Breast epithelium (tissue), 4 donors: ENCODE results near the gene ANKMY2. TPM values are rescaled to one million over a fixed set of nuclear protein-coding genes. Genes with fewer than 3 reads are reported as not detected.

Source experiments
- DNase-seq, 2 donors: peaks; one replicate each; pipeline ENCODE4 v3.0.0-alpha.2; 2019; ENCODE audit warnings: low spot score in 2 of 2
- H3K27ac ChIP-seq, 2 donors: fragments of 200-600 bp; sonication (generic) in 1 of 2; one replicate each; pipeline ENCODE4 v1.5.1; 2016 to 2019; ENCODE audit warnings: mild to moderate bottlenecking in 1 of 2
- H3K27me3 ChIP-seq, 2 donors: fragments of 200-600 bp; sonication (generic) in 1 of 2; one replicate each; pipeline versions ENCODE4 v1.5.1 to v1.6.0; 2017 to 2019; ENCODE audit warnings: control low read depth in 1 of 2, mild to moderate bottlenecking in 1 of 2
- H3K36me3 ChIP-seq: fragments of 200-600 bp; one replicate; pipeline ENCODE4 v1.5.1; 2019
- H3K4me1 ChIP-seq, 2 donors: fragments of 200-600 bp; sonication (generic); one replicate each; pipeline ENCODE4 v1.5.1; 2016 to 2019; ENCODE audit warnings: control low read depth in 1 of 2
- H3K4me3 ChIP-seq, 3 donors: fragments of 200-600 bp; sonication (generic); 1 replicate in 2 of 3; 2 replicates in 1 of 3; pipeline ENCODE4 v1.5.1; 2016 to 2019; ENCODE audit warnings: mild to moderate bottlenecking in 3 of 3, moderate library complexity in 2 of 3
- H3K9me3 ChIP-seq, 2 donors: fragments of 200-600 bp; sonication (generic) in 1 of 2; one replicate each; pipeline ENCODE4 v1.5.1; 2016 to 2019; ENCODE audit warnings: control low read depth in 1 of 2
- CTCF ChIP-seq, 3 donors: fragments of 450-650 bp; IDR thresholded peaks; one replicate each; pipeline ENCODE4 v1.5.1; 2016 to 2017; ENCODE audit warnings: antibody characterized with exemption in 3 of 3, mild to moderate bottlenecking in 3 of 3, moderate library complexity in 3 of 3
- POLR2A ChIP-seq: fragments of 450-650 bp; IDR thresholded peaks from one replicate; pipeline ENCODE4 v1.6.1; 2016; ENCODE audit warnings: antibody characterized with exemption, mild to moderate bottlenecking, moderate library complexity
- POLR2AphosphoS5 ChIP-seq, 3 donors: sonication (generic); formaldehyde crosslinking; IDR thresholded peaks; one replicate each; pipeline ENCODE4 v1.6.1; 2017; ENCODE audit warnings: antibody characterized with exemption in 3 of 3
- intact Hi-C: fragments of 100-400 bp; cut with DNase I; formaldehyde crosslinking; loops from one replicate; pipeline ENCODE4 v1.15.1; 2023; ENCODE audit warnings: low total_unique reads
- total RNA-seq, 3 donors: library from RNA; depleted of rRNA; stranded (reverse); fragments of >200 nt; gene quantifications; one replicate each; pipeline ENCODE4 v1.1.0, GENCODE V29; 2016

ANKMY2 gene
- total RNA-seq, 3 donors from 2014 or later: 14.9 to 24.4 (median 18.4) TPM

GRCh38 chr7:16656141-16656540, 10.6 kb upstream of the ANKMY2 start:
- peaks cover 0 to 6% of the 10 kb centered on the region in 2 donors for H3K4me1 ChIP-seq
- no peaks in the 10 kb centered on the region for H3K36me3 ChIP-seq
- no peaks in the 10 kb centered on the region for H3K9me3 ChIP-seq
- TF ChIP-seq POLR2AphosphoS5 (IDR thresholded peaks at IDR 0.05) (no peak), CTCF (IDR thresholded peaks at IDR 0.05) (no peak), POLR2A (no peak)
- H3K27ac ChIP-seq: no peak overlapping the region
- intact Hi-C loops: no loop called here
- H3K27me3 ChIP-seq: no peaks in the 10 kb centered on the region
- DNase-seq: no peak
- no peak overlapping the region for H3K4me3 ChIP-seq

GRCh38 chr7:16655394-16655793, 9.8 kb upstream of the ANKMY2 start:
- no peak for DNase-seq
- Histone ChIP-seq H3K27ac (no peak overlapping the region), H3K4me3 (no peak overlapping the region), H3K4me1 (peaks cover 0 to 6% of the 10 kb centered on the region in 2 donors), H3K9me3 (no peaks in the 10 kb centered on the region), H3K36me3 (no peaks in the 10 kb centered on the region), H3K27me3 (no peaks in the 10 kb centered on the region)
- TF ChIP-seq POLR2A: no peak
- no peak for TF ChIP-seq CTCF (IDR thresholded peaks at IDR 0.05)
- no peak for TF ChIP-seq POLR2AphosphoS5 (IDR thresholded peaks at IDR 0.05)
- intact Hi-C loops: no loop called here

- H3K9me3 ChIP-seq: no peaks in the 10 kb centered on the region
- no peaks in the 10 kb centered on the region for H3K27me3 ChIP-seq
- H3K36me3 ChIP-seq: no peaks in the 10 kb centered on the region
- intact Hi-C loops: no loop called here
- DNase-seq: peak in 1 of 2 donors; percentile 63
- peak overlapping the region in 1 of 2 donors; percentile 54 for H3K27ac ChIP-seq
- TF ChIP-seq CTCF (IDR thresholded peaks at IDR 0.05) (no peak), POLR2A (no peak), POLR2AphosphoS5 (IDR thresholded peaks at IDR 0.05) (no peak)
- no peak overlapping the region for H3K4me3 ChIP-seq
- H3K4me1 ChIP-seq: peaks cover 0 to 8% of the 10 kb centered on the region in 2 donors
Measured at GRCh38 chr7:16652888-16653287, 7.3 kb upstream of the ANKMY2 start.

- peaks cover 0 to 12% of the 10 kb centered on the region in 2 donors for H3K4me1 ChIP-seq
Measured at GRCh38 chr7:16652240-16652583, 6.7 kb upstream of the ANKMY2 start.

More at GRCh38 chr7:16652240-16652583, 6.7 kb upstream of the ANKMY2 start:
- H3K27ac ChIP-seq: peak overlapping the region in 1 of 2 donors; percentile 6
- no peak for DNase-seq
- H3K4me3 ChIP-seq: no peak overlapping the region
- no peaks in the 10 kb centered on the region for H3K36me3 ChIP-seq
- H3K9me3 ChIP-seq: no peaks in the 10 kb centered on the region
- no peak for TF ChIP-seq POLR2AphosphoS5 (IDR thresholded peaks at IDR 0.05)
- no peak for TF ChIP-seq CTCF (IDR thresholded peaks at IDR 0.05)
- TF ChIP-seq POLR2A: no peak
- intact Hi-C loops: no loop called here
- H3K27me3 ChIP-seq: no peaks in the 10 kb centered on the region
